H9 (cell line): ENCODE measurements around the gene TMUB2. TPM values are rescaled to one million over a fixed set of nuclear protein-coding genes. Genes with fewer than 3 reads are reported as not detected.

ENCODE experiments used
- DNase-seq: peaks from one replicate; pipeline ENCODE4 v3.0.0-alpha.2; 2017
- H2AFZ ChIP-seq: one replicate; pipeline ENCODE4 v1.6.1; 2013; ENCODE audit warnings: mild to moderate bottlenecking, low read length, control low read depth, moderate library complexity
- H2AK5ac ChIP-seq: 2 replicates; pipeline ENCODE4 v1.6.1; 2013; ENCODE audit warnings: low read length, control low read depth, mixed read lengths; ENCODE audit not compliant: insufficient read length
- H2BK120ac ChIP-seq: one replicate; pipeline ENCODE4 v1.6.1; 2013; ENCODE audit warnings: low read depth, mild to moderate bottlenecking, low read length, control low read depth, inconsistent platforms; ENCODE audit not compliant: poor library complexity, severe bottlenecking
- H2BK12ac ChIP-seq: 2 replicates; pipeline ENCODE4 v1.6.1; 2013; ENCODE audit warnings: low read length, control low read depth, mixed read lengths, low read depth; ENCODE audit not compliant: insufficient read length
- H2BK15ac ChIP-seq: 2 replicates; pipeline ENCODE4 v1.6.1; 2013; ENCODE audit warnings: low read depth, low read length, control low read depth
- H2BK20ac ChIP-seq: one replicate; pipeline ENCODE4 v1.6.1; 2013; ENCODE audit warnings: low read depth, mild to moderate bottlenecking, low read length, control low read depth, inconsistent platforms; ENCODE audit not compliant: poor library complexity, severe bottlenecking
- H2BK5ac ChIP-seq: 2 replicates; pipeline ENCODE4 v1.6.1; 2013; ENCODE audit warnings: low read length, control low read depth, mixed read lengths; ENCODE audit not compliant: insufficient read length
- H3K14ac ChIP-seq: 2 replicates; pipeline ENCODE4 v1.6.1; 2013; ENCODE audit warnings: low read length, control low read depth; ENCODE audit not compliant: insufficient read depth
- H3K18ac ChIP-seq: 2 replicates; pipeline ENCODE4 v1.6.1; 2013; ENCODE audit warnings: low read depth, mild to moderate bottlenecking, mixed read lengths, low read length, control low read depth; ENCODE audit not compliant: insufficient read length
- H3K23ac ChIP-seq: 2 replicates; pipeline ENCODE4 v1.6.1; 2013; ENCODE audit warnings: low read length, control low read depth, mixed read lengths, low read depth; ENCODE audit not compliant: insufficient read length
- H3K23me2 ChIP-seq: 2 replicates; pipeline ENCODE4 v1.6.1; 2013; ENCODE audit warnings: low read depth, mild to moderate bottlenecking, mixed read lengths, low read length, control low read depth; ENCODE audit not compliant: insufficient read length, poor library complexity, severe bottlenecking
- H3K27ac ChIP-seq: 2 replicates; pipeline ENCODE4 v1.5.1; 2013; ENCODE audit warnings: low read length, control low read depth, mixed read lengths, low read depth; ENCODE audit not compliant: insufficient read length
- H3K27me3 ChIP-seq: 2 replicates; pipeline ENCODE4 v1.6.1; 2013; ENCODE audit warnings: low read length, control low read depth, inconsistent platforms; ENCODE audit not compliant: insufficient read depth
- H3K4ac ChIP-seq: 2 replicates; pipeline ENCODE4 v1.6.1; 2013; ENCODE audit warnings: low read depth, mild to moderate bottlenecking, control low read depth, inconsistent platforms, low read length, moderate library complexity
- H3K4me1 ChIP-seq: 2 replicates; pipeline ENCODE4 v1.6.1; 2013; ENCODE audit warnings: low read length, control low read depth, inconsistent platforms; ENCODE audit not compliant: insufficient read depth
- H3K4me2 ChIP-seq: 2 replicates; pipeline ENCODE4 v1.6.1; 2013; ENCODE audit warnings: low read length, control low read depth, mixed read lengths; ENCODE audit not compliant: insufficient read length, insufficient read depth
- H3K56ac ChIP-seq: 2 replicates; pipeline ENCODE4 v1.6.1; 2013; ENCODE audit warnings: low read depth, mild to moderate bottlenecking, mixed read lengths, low read length, control low read depth; ENCODE audit not compliant: insufficient read length
- H3K79me1 ChIP-seq: 2 replicates; pipeline ENCODE4 v1.6.1; 2013; ENCODE audit warnings: low read depth, mild to moderate bottlenecking, moderate library complexity, low read length, control low read depth, inconsistent platforms; ENCODE audit not compliant: insufficient read depth, poor library complexity, severe bottlenecking
- H3K79me2 ChIP-seq: 2 replicates; pipeline ENCODE4 v1.6.1; 2013; ENCODE audit warnings: low read length, control low read depth, inconsistent platforms; ENCODE audit not compliant: insufficient read depth
- H3K9ac ChIP-seq: 2 replicates; pipeline ENCODE4 v1.6.1; 2013; ENCODE audit warnings: low read length, control low read depth, mixed read lengths; ENCODE audit not compliant: insufficient read length; ENCODE audit errors: extremely low read depth
- H3K9me3 ChIP-seq: one replicate; pipeline ENCODE4 v1.6.1; 2013; ENCODE audit warnings: low read depth, low read length, inconsistent platforms; ENCODE audit not compliant: control insufficient read depth
- H3T11ph ChIP-seq: one replicate; pipeline ENCODE4 v1.6.1; 2013; ENCODE audit warnings: mild to moderate bottlenecking, low read length, control low read depth, inconsistent platforms
- H4K20me1 ChIP-seq: one replicate; pipeline ENCODE4 v1.6.1; 2013; ENCODE audit not compliant: control insufficient read depth, insufficient read length, insufficient read depth
- H4K5ac ChIP-seq: 2 replicates; pipeline ENCODE4 v1.6.1; 2013; ENCODE audit warnings: low read depth, mild to moderate bottlenecking, mixed read lengths, low read length, control low read depth; ENCODE audit not compliant: insufficient read length
- H4K8ac ChIP-seq: replicated peaks from 2 replicates; pipeline ENCODE4 v1.6.1; 2013; ENCODE audit warnings: low read length, control low read depth, mixed read lengths, low read depth; ENCODE audit not compliant: insufficient read length
- H4K91ac ChIP-seq: 2 replicates; pipeline ENCODE4 v1.6.1; 2013; ENCODE audit warnings: low read depth, mild to moderate bottlenecking, moderate library complexity, mixed read lengths, low read length, control low read depth; ENCODE audit not compliant: insufficient read length
- H3K27ac Mint-ChIP-seq, 3 experiments: 2 replicates in 2 of 3; 3 replicates in 1 of 3; pipeline ENCODE4 v1.8.0; 2020 to 2021; ENCODE audit warnings: mixed read lengths in 3 of 3, mild to moderate bottlenecking in 1 of 3, moderate library complexity in 1 of 3
- H3K27me3 Mint-ChIP-seq: 2 replicates; pipeline ENCODE4 v1.8.0; 2021; ENCODE audit warnings: low read depth, mild to moderate bottlenecking, moderate library complexity, mixed read lengths
- H3K36me3 Mint-ChIP-seq, 3 experiments: 2 replicates in 2 of 3; 3 replicates in 1 of 3; pipeline ENCODE4 v1.8.0; 2020 to 2021; ENCODE audit warnings: low read depth in 3 of 3, mixed read lengths in 3 of 3; ENCODE audit not compliant: insufficient read depth in 1 of 3
- H3K4me1 Mint-ChIP-seq, 2 experiments: 2 replicates each; pipeline ENCODE4 v1.8.0; 2020; ENCODE audit warnings: mixed read lengths in 2 of 2
- H3K4me3 Mint-ChIP-seq, 2 experiments: 2 replicates in 1 of 2; 3 replicates in 1 of 2; pipeline ENCODE4 v1.8.0; 2020 to 2021; ENCODE audit warnings: mild to moderate bottlenecking in 2 of 2, mixed read lengths in 2 of 2, moderate library complexity in 1 of 2
- H3K9me3 Mint-ChIP-seq, 2 experiments: 2 replicates in 1 of 2; 3 replicates in 1 of 2; pipeline ENCODE4 v1.8.0; 2020; ENCODE audit warnings: mild to moderate bottlenecking in 2 of 2, mixed read lengths in 2 of 2, moderate library complexity in 1 of 2
- CTCF ChIP-seq: fragments of 200-600 bp; sonication (generic); conservative IDR thresholded peaks from 3 replicates; pipeline ENCODE4 v1.8.0; 2021; ENCODE audit warnings: antibody characterized with exemption, mild to moderate bottlenecking
- WGBS: extraction: QIAGEN DNeasy Blood & Tissue Kit; methylation state at CpG from one replicate; pipeline ENCODE4 v1.1.7; 2013; ENCODE audit warnings: missing lambda C conversion rate, low lambda C conversion rate, mixed read lengths; ENCODE audit not compliant: insufficient read length; ENCODE audit errors: extremely low coverage; 5-methylcytosine and 5-hydroxymethylcytosine counted together
- total RNA-seq: library from RNA; stranded (reverse); gene quantifications from 2 replicates; pipeline ENCODE4 v1.2.1, GENCODE V29; 2021

The TMUB2 gene
- total RNA-seq, 1 experiment from 2014 or later = 22.9 TPM

- peaks cover 8% of the 10 kb centered on the region; the same call in 1 of the 2 replicates for H3K79me2 ChIP-seq
Observed at GRCh38 chr17:44187131-44187899, 543 bp downstream of the TMUB2 start.

More at GRCh38 chr17:44187131-44187899, 543 bp downstream of the TMUB2 start:
- no CpG with 5 or more reads among the region's 32 CpGs for WGBS
- no peak overlapping the region for H2BK20ac ChIP-seq
- peak overlapping the region; percentile 67 for H3K4me2 ChIP-seq
- no peak overlapping the region for H4K8ac ChIP-seq
- no peak overlapping the region for H2BK12ac ChIP-seq
- no peak overlapping the region for H2BK5ac ChIP-seq
- no peak overlapping the region for H4K5ac ChIP-seq
- H4K91ac ChIP-seq = no peak overlapping the region
- no peak overlapping the region for H3K23ac ChIP-seq
- H3K9ac ChIP-seq = peak overlapping the region; percentile 91
- no peak overlapping the region for H2BK15ac ChIP-seq
- H3K4ac ChIP-seq = no peak overlapping the region
- H3K36me3 Mint-ChIP-seq = peaks cover 11 to 41% (median 25%) of the 10 kb centered on the region in 3 experiments
- peaks cover 0 to 3% of the 10 kb centered on the region in 2 experiments; a peak in 2 of 5 replicates for H3K9me3 Mint-ChIP-seq
- no peaks in the 10 kb centered on the region for H3K27me3 ChIP-seq
- H2AFZ ChIP-seq = no peak overlapping the region
- H3K4me1 ChIP-seq = no peaks in the 10 kb centered on the region
- H3K4me1 Mint-ChIP-seq = peaks cover 12 to 37% of the 10 kb centered on the region in 2 experiments
- no peak overlapping the region for H2BK120ac ChIP-seq
- no peak overlapping the region for H3K56ac ChIP-seq
- H3K9me3 ChIP-seq = no peaks in the 10 kb centered on the region
- H3K27ac ChIP-seq = no peak overlapping the region
- peak overlapping the region; percentile 97 to 99 (median 98) for H3K27ac Mint-ChIP-seq
- peak overlapping the region; percentile 94 for H3K14ac ChIP-seq
- H3K27me3 Mint-ChIP-seq = no peaks in the 10 kb centered on the region; the same call in 1 of the 2 replicates
- no peaks in the 10 kb centered on the region for H3K23me2 ChIP-seq
- no peak overlapping the region for H3T11ph ChIP-seq
- H3K4me3 Mint-ChIP-seq = peak overlapping the region; percentile 95 to 99
- DNase-seq = no peak
- no peak overlapping the region for H2AK5ac ChIP-seq
- H4K20me1 ChIP-seq = no peaks in the 10 kb centered on the region
- peak overlapping the region; percentile 97 for H3K18ac ChIP-seq
- TF ChIP-seq CTCF = no peak
- H3K79me1 ChIP-seq = peaks cover 3% of the 10 kb centered on the region
